IMR-90 (cell line): Measurements from ENCODE around the gene CRYBB1. TPM values are rescaled to one million over a fixed set of nuclear protein-coding genes. Genes with fewer than 3 reads are reported as not detected.

Experiments used
- ATAC-seq: fragments of 200-7000 bp; cut with Tn5 transposase; 2 replicates; pipeline ENCODE4 v1.9.1; 2020; ENCODE audit warnings: low read depth, mild to moderate bottlenecking, moderate library complexity
- BruUV-seq: library from RNA; stranded (reverse); fragments of 400-500 nt; replicated peaks from 2 replicates; lab custom pipeline; 2021; lab: Mats Ljungman, UMichigan
- CTCF ChIA-PET: fragments of 300-600 bp; formaldehyde crosslinking; extraction: SDS; loops from one replicate; lab custom pipeline; 2021; ENCODE audit warnings: antibody characterized with exemption; lab: Yijun Ruan, JAX
- POLR2A ChIA-PET: fragments of 300-600 bp; sonication (Branson Sonifier 250); formaldehyde crosslinking; loops from one replicate; lab custom pipeline; 2022; ENCODE audit warnings: antibody characterized with exemption; ENCODE audit not compliant: unreplicated experiment; lab: Charles Lee
- DNase-seq: peaks from one replicate; pipeline ENCODE4 v3.0.0; 2013
- H2AFZ ChIP-seq: replicated peaks from 2 replicates; pipeline ENCODE3; 2013; ENCODE audit warnings: low read length, mild to moderate bottlenecking; ENCODE audit not compliant: poor library complexity
- H2AK5ac ChIP-seq: 2 replicates; pipeline ENCODE4 v1.6.1; 2013; ENCODE audit warnings: low read depth, low read length, inconsistent platforms
- H2AK9ac ChIP-seq: replicated peaks from 2 replicates; pipeline ENCODE3; 2013; ENCODE audit warnings: mild to moderate bottlenecking, low read depth, low read length, moderate library complexity; ENCODE audit not compliant: poor library complexity
- H2BK120ac ChIP-seq: 2 replicates; pipeline ENCODE4 v1.6.1; 2013; ENCODE audit warnings: low read depth, low read length, inconsistent platforms
- H2BK15ac ChIP-seq: 3 replicates; pipeline ENCODE4 v1.6.1; 2013; ENCODE audit warnings: low read depth, low read length, inconsistent platforms
- H2BK20ac ChIP-seq: 2 replicates; pipeline ENCODE4 v1.6.1; 2013; ENCODE audit warnings: low read depth, mild to moderate bottlenecking, inconsistent platforms, low read length, moderate library complexity
- H2BK5ac ChIP-seq: 2 replicates; pipeline ENCODE4 v1.6.1; 2013; ENCODE audit warnings: mild to moderate bottlenecking, low read depth, low read length, inconsistent platforms; ENCODE audit not compliant: poor library complexity, severe bottlenecking
- H3K14ac ChIP-seq: replicated peaks from 2 replicates; pipeline ENCODE4 v1.6.1; 2013; ENCODE audit warnings: low read depth, low read length, inconsistent platforms
- H3K18ac ChIP-seq: 2 replicates; pipeline ENCODE4 v1.6.1; 2013; ENCODE audit warnings: low read depth, low read length, control low read depth
- H3K23ac ChIP-seq: 2 replicates; pipeline ENCODE4 v1.6.1; 2013; ENCODE audit warnings: low read depth, low read length, inconsistent platforms
- H3K27ac ChIP-seq: 2 replicates; pipeline ENCODE4 v1.5.1; 2013; ENCODE audit warnings: mild to moderate bottlenecking, control low read depth, low read length; ENCODE audit not compliant: insufficient read depth
- H3K27me3 ChIP-seq: 2 replicates; pipeline ENCODE4 v1.6.1; 2013; ENCODE audit warnings: low read length; ENCODE audit not compliant: control insufficient read depth, insufficient read depth
- H3K36me3 ChIP-seq: 2 replicates; pipeline ENCODE4 v1.6.1; 2013; ENCODE audit warnings: low read length, mixed read lengths; ENCODE audit not compliant: control insufficient read depth, insufficient read depth
- H3K4ac ChIP-seq: 2 replicates; pipeline ENCODE4 v1.6.1; 2013; ENCODE audit warnings: low read depth, low read length, inconsistent platforms
- H3K4me1 ChIP-seq: 2 replicates; pipeline ENCODE4 v1.6.1; 2013; ENCODE audit warnings: low read length, mixed read lengths; ENCODE audit not compliant: control insufficient read depth, insufficient read depth
- H3K4me2 ChIP-seq: 2 replicates; pipeline ENCODE4 v1.6.1; 2013; ENCODE audit warnings: low read depth, mild to moderate bottlenecking, control low read depth, low read length, moderate library complexity
- H3K4me3 ChIP-seq: 2 replicates; pipeline ENCODE4 v1.5.1; 2013; ENCODE audit warnings: low read depth, mild to moderate bottlenecking, control low read depth, low read length, moderate library complexity; ENCODE audit not compliant: insufficient read depth
- H3K56ac ChIP-seq: 2 replicates; pipeline ENCODE4 v1.6.1; 2013; ENCODE audit warnings: low read length, inconsistent platforms; ENCODE audit not compliant: insufficient read depth; ENCODE audit errors: extremely low read depth
- H3K79me1 ChIP-seq, 2 experiments: 2 replicates each; pipeline ENCODE4 v1.6.1; 2013; ENCODE audit warnings: low read length in 2 of 2, inconsistent platforms in 1 of 2, low read depth in 1 of 2
- H3K9ac ChIP-seq: 2 replicates; pipeline ENCODE4 v1.6.1; 2013; ENCODE audit warnings: low read depth, low read length, control low read depth
- H3K9me1 ChIP-seq: 2 replicates; pipeline ENCODE4 v1.6.1; 2013; ENCODE audit warnings: low read length, inconsistent platforms; ENCODE audit not compliant: insufficient read depth
- H3K9me3 ChIP-seq: 2 replicates; pipeline ENCODE4 v1.6.1; 2013; ENCODE audit warnings: low read length; ENCODE audit not compliant: control insufficient read depth, insufficient read depth
- H4K20me1 ChIP-seq: 2 replicates; pipeline ENCODE4 v1.6.1; 2013; ENCODE audit warnings: low read length, inconsistent platforms; ENCODE audit not compliant: insufficient read depth
- H4K5ac ChIP-seq: 2 replicates; pipeline ENCODE4 v1.6.1; 2013; ENCODE audit warnings: mild to moderate bottlenecking, low read depth, low read length, control low read depth
- H4K8ac ChIP-seq, 2 experiments: 2 replicates each; pipeline ENCODE4 v1.6.1; 2013; ENCODE audit warnings: low read depth in 2 of 2, low read length in 2 of 2, control low read depth in 1 of 2, inconsistent platforms in 1 of 2
- H4K91ac ChIP-seq: 2 replicates; pipeline ENCODE4 v1.6.1; 2013; ENCODE audit warnings: low read depth, low read length, inconsistent platforms; ENCODE audit not compliant: insufficient read depth
- BHLHE40 ChIP-seq: fragments of 150-350 bp; IDR thresholded peaks from 2 replicates; pipeline ENCODE4 v1.6.1; 2016; ENCODE audit warnings: mild to moderate bottlenecking, low read depth, low read length
- CHD1 ChIP-seq: IDR thresholded peaks from 2 replicates; pipeline ENCODE4 v1.6.1; 2012; ENCODE audit warnings: low read depth, low read length, improper control_type of control experiment
- ELK1 ChIP-seq: fragments of 150-350 bp; IDR thresholded peaks from 2 replicates; pipeline ENCODE4 v1.6.1; 2016; ENCODE audit warnings: low read depth, mild to moderate bottlenecking, low read length, moderate library complexity, borderline replicate concordance
- FOS ChIP-seq: fragments of 150-350 bp; IDR thresholded peaks from 2 replicates; pipeline ENCODE4 v1.6.1; 2016; ENCODE audit warnings: low read depth, low read length
- MAZ ChIP-seq: IDR thresholded peaks from 2 replicates; pipeline ENCODE4 v1.6.1; 2012; ENCODE audit warnings: low read depth, mild to moderate bottlenecking, low read length, improper control_type of control experiment, moderate library complexity, borderline replicate concordance
- MXI1 ChIP-seq: IDR thresholded peaks from 2 replicates; pipeline ENCODE4 v1.6.1; 2012; ENCODE audit warnings: low read depth, mild to moderate bottlenecking, low read length, moderate library complexity, borderline replicate concordance
- NFE2L2 ChIP-seq: fragments of 150-350 bp; IDR thresholded peaks from 2 replicates; pipeline ENCODE4 v1.6.1; 2016; ENCODE audit warnings: low read depth, mild to moderate bottlenecking, low read length
- POLR2A ChIP-seq: IDR thresholded peaks from 2 replicates; pipeline ENCODE4 v1.6.1; 2012; ENCODE audit warnings: mild to moderate bottlenecking, low read depth, low read length
- RAD21 ChIP-seq: IDR thresholded peaks from 2 replicates; pipeline ENCODE4 v1.6.1; 2012; ENCODE audit warnings: low read length, improper control_type of control experiment
- RCOR1 ChIP-seq: IDR thresholded peaks from 2 replicates; pipeline ENCODE4 v1.6.1; 2012; ENCODE audit warnings: mild to moderate bottlenecking, low read length, improper control_type of control experiment; ENCODE audit not compliant: insufficient replicate concordance
- RFX5 ChIP-seq: IDR thresholded peaks from 2 replicates; pipeline ENCODE4 v1.8.0; 2012; ENCODE audit warnings: low read depth, mild to moderate bottlenecking, low read length, moderate library complexity
- USF2 ChIP-seq: fragments of 150-350 bp; IDR thresholded peaks from 2 replicates; pipeline ENCODE4 v1.6.1; 2017; ENCODE audit warnings: mild to moderate bottlenecking, antibody characterized with exemption, low read length, low read depth
- WGBS, 2 experiments: methylation state at CpG; one replicate each; pipeline versions ENCODE4 v1.1.5 to v1.1.7; 2013; ENCODE audit warnings: missing lambda C conversion rate in 2 of 2; ENCODE audit not compliant: insufficient read length in 1 of 2; ENCODE audit errors: extremely low coverage in 2 of 2; 5-methylcytosine and 5-hydroxymethylcytosine counted together
- dilution Hi-C: fragments of 300-500 bp; cut with HindIII; formaldehyde crosslinking; loops from one replicate; pipeline ENCODE4 v1.14.3; 2018; ENCODE audit warnings: low sequenced_read_pairs; ENCODE audit not compliant: unreplicated experiment
- in situ Hi-C: fragments of 300-500 bp; cut with MboI; formaldehyde crosslinking; loops from 3 replicates; pipeline ENCODE4 v1.14.3; 2019; ENCODE audit warnings: low sequenced_read_pairs, inconsistent platforms, mixed read lengths
- intact Hi-C: fragments of 100-400 bp; cut with micrococcal nuclease; formaldehyde crosslinking; loops from 2 replicates; pipeline ENCODE4 v1.10.0; 2022
- polyA plus RNA-seq, 3 experiments: library from polyadenylated mRNA; depleted of rRNA; stranded (reverse); fragments of >200 nt; gene quantifications; 2 replicates each; pipeline ENCODE4 v1.2.3, GENCODE V29; 2012; ENCODE audit warnings: low replicate concordance in 1 of 3
- total RNA-seq: library from RNA; depleted of rRNA; stranded (reverse); fragments of >200 nt; gene quantifications from 2 replicates; pipeline ENCODE4 v1.2.3, GENCODE V29; 2012

The CRYBB1 gene
- total and polyA plus RNA-seq, 2 of the 4 experiments (the other 2 are of a cell fraction): not detected

GRCh38 chr22:26631282-26631681 is 13.5 kb upstream of the CRYBB1 start:
- TF ChIP-seq NFE2L2 (no peak), POLR2A (no peak), RCOR1 (no peak), ELK1 (no peak), RFX5 (no peak), MAZ (no peak), RAD21 (no peak), FOS (no peak), MXI1 (no peak), BHLHE40 (no peak), USF2 (no peak), CHD1 (no peak)
- Histone ChIP-seq H4K8ac (no peak overlapping the region), H3K9ac (no peak overlapping the region), H2AFZ (no peak overlapping the region), H3K79me1 (no peaks in the 10 kb centered on the region), H3K36me3 (no peaks in the 10 kb centered on the region), H4K91ac (no peak overlapping the region), H3K4me2 (no peak overlapping the region), H2BK15ac (no peak overlapping the region), H3K14ac (no peak overlapping the region), H3K4ac (no peak overlapping the region), H2BK5ac (no peak overlapping the region), H3K27me3 (peaks cover 18% of the 10 kb centered on the region), H3K18ac (no peak overlapping the region), H2AK9ac (no peak overlapping the region), H3K56ac (no peak overlapping the region), H2BK20ac (no peak overlapping the region), H4K5ac (no peak overlapping the region), H3K4me1 (no peaks in the 10 kb centered on the region), H2AK5ac (no peak overlapping the region), H2BK120ac (no peak overlapping the region), H3K9me1 (no peaks in the 10 kb centered on the region), H3K23ac (no peak overlapping the region), H3K9me3 (no peaks in the 10 kb centered on the region), H3K27ac (no peak overlapping the region), H4K20me1 (no peaks in the 10 kb centered on the region), H3K4me3 (no peak overlapping the region)
- no TSS peak for BruUV-seq
- no peak for ATAC-seq
- DNase-seq: no peak
- WGBS, 2 experiments: no CpG with 5 or more reads among the region's 4 CpGs
- dilution Hi-C loops (no loop called here), in situ Hi-C loops (no loop called here), intact Hi-C loops (no loop called here)
- CTCF ChIA-PET: no interaction called here
- POLR2A ChIA-PET: no interaction called here
